GM18520 (cell line): Measurements from ENCODE around the gene SAP130.

Experiments used
- ATAC-seq: cut with Tn5 transposase; IDR thresholded peaks from one replicate; pipeline ENCODE4 v1.9.1; 2021; ENCODE audit not compliant: unreplicated experiment

The SAP130 gene

GRCh38 chr2:127897531-127898211 is 130.2 kb downstream of the SAP130 start:
- no peak for ATAC-seq

- no peak for ATAC-seq
Measured at GRCh38 chr2:127893494-127893893, 134.4 kb downstream of the SAP130 start.

- no peak for ATAC-seq
Measured at GRCh38 chr2:127893033-127893432, 134.8 kb downstream of the SAP130 start.

GRCh38 chr2:127891811-127892210 is 136.0 kb downstream of the SAP130 start:
- ATAC-seq = no peak
